OCI-LY1 (cell line): ENCODE data around the gene FAM20C.

Source experiments
- CTCF ChIP-seq: fragments of 200-600 bp; sonication (generic), shearing (Covaris generic); IDR thresholded peaks from 2 replicates; pipeline ENCODE4 v1.5.1; 2017; ENCODE audit warnings: mild to moderate bottlenecking, antibody characterized with exemption, low read length, moderate library complexity, mixed read lengths
- EZH2 ChIP-seq: fragments of 200-600 bp; sonication (generic), shearing (Covaris generic); IDR thresholded peaks from 2 replicates; pipeline ENCODE4 v1.8.0; 2017; ENCODE audit warnings: borderline replicate concordance, mixed run types, mild to moderate bottlenecking, antibody characterized with exemption, low read length, moderate library complexity, mixed read lengths

GRCh38 chr7:200290-200689 lies 7.9 kb downstream of the FAM20C start:
- TF ChIP-seq CTCF (no peak), EZH2 (no peak)
